ENCODE results near the gene ARL10.

DNA sequence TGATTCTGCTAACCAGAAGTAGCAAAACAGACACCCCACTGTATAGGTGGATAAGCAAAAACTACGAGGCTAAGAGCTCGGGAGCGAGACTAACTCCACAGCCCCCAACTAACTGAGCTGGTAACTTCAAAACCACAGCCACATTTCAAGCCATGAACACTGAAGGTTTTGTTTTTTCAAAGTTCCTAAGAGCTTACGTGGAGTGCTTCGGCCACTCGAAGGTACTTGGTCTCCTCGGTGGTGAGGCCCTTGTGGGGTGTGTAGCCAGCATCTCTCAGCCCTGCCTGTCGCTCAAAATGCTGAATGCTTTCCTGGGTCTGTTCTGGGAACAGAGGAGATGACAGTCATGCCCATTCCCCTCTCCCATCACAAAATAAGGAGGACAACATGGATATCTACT lies 14.9 kb upstream of the ARL10 start:
- TF ChIP-seq, protein P1, sequence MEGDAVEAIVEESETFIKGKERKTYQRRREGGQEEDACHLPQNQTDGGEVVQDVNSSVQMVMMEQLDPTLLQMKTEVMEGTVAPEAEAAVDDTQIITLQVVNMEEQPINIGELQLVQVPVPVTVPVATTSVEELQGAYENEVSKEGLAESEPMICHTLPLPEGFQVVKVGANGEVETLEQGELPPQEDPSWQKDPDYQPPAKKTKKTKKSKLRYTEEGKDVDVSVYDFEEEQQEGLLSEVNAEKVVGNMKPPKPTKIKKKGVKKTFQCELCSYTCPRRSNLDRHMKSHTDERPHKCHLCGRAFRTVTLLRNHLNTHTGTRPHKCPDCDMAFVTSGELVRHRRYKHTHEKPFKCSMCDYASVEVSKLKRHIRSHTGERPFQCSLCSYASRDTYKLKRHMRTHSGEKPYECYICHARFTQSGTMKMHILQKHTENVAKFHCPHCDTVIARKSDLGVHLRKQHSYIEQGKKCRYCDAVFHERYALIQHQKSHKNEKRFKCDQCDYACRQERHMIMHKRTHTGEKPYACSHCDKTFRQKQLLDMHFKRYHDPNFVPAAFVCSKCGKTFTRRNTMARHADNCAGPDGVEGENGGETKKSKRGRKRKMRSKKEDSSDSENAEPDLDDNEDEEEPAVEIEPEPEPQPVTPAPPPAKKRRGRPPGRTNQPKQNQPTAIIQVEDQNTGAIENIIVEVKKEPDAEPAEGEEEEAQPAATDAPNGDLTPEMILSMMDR (IDR thresholded peaks at IDR 0.05; ENCODE audit: low read depth, low read length, missing input control) = no peak
- no peak for TF ChIP-seq RXRA (IDR thresholded peaks at IDR 0.05)
